ENCODE measurements around the gene GPC5. TPM values are rescaled to one million over a fixed set of nuclear protein-coding genes. Genes with fewer than 3 reads are reported as not detected.

GPC5 gene
- total RNA-seq, 1 donor from 2014 or later: 0.99 TPM

- no peak for DNase-seq (ENCODE audit: low spot score)
- TF ChIP-seq, protein P1, sequence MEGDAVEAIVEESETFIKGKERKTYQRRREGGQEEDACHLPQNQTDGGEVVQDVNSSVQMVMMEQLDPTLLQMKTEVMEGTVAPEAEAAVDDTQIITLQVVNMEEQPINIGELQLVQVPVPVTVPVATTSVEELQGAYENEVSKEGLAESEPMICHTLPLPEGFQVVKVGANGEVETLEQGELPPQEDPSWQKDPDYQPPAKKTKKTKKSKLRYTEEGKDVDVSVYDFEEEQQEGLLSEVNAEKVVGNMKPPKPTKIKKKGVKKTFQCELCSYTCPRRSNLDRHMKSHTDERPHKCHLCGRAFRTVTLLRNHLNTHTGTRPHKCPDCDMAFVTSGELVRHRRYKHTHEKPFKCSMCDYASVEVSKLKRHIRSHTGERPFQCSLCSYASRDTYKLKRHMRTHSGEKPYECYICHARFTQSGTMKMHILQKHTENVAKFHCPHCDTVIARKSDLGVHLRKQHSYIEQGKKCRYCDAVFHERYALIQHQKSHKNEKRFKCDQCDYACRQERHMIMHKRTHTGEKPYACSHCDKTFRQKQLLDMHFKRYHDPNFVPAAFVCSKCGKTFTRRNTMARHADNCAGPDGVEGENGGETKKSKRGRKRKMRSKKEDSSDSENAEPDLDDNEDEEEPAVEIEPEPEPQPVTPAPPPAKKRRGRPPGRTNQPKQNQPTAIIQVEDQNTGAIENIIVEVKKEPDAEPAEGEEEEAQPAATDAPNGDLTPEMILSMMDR (IDR thresholded peaks at IDR 0.05): no peak
- Mint-ChIP-seq H3K9me3 (ENCODE audit: low read depth) (no peaks in the 10 kb centered on the region), H3K4me1 (ENCODE audit: low read depth) (peaks cover 33% of the 10 kb centered on the region), H3K27ac (ENCODE audit: unreplicated experiment) (peak overlapping the region; percentile 24), H3K27me3 (ENCODE audit: low read depth) (no peaks in the 10 kb centered on the region), H3K36me3 (ENCODE audit: low read depth) (no peaks in the 10 kb centered on the region), H3K4me3 (ENCODE audit: unreplicated experiment) (no peak overlapping the region)
Observed at GRCh38 chr13:91572439-91572838, 174.0 kb downstream of the GPC5 start.

GRCh38 chr13:91572944-91573598 lies 174.7 kb downstream of the GPC5 start:
- H3K4me3 Mint-ChIP-seq (ENCODE audit: unreplicated experiment): no peak overlapping the region
- no peaks in the 10 kb centered on the region for H3K36me3 Mint-ChIP-seq (ENCODE audit: low read depth)
- DNase-seq (ENCODE audit: low spot score): no peak
- H3K4me1 Mint-ChIP-seq (ENCODE audit: low read depth): peaks cover 27% of the 10 kb centered on the region
- H3K9me3 Mint-ChIP-seq (ENCODE audit: low read depth): peaks cover 2% of the 10 kb centered on the region
- no peaks in the 10 kb centered on the region for H3K27me3 Mint-ChIP-seq (ENCODE audit: low read depth)
- H3K27ac Mint-ChIP-seq (ENCODE audit: unreplicated experiment): peak overlapping the region; percentile 80
- TF ChIP-seq, protein P1 (IDR thresholded peaks at IDR 0.05): no peak

- TF ChIP-seq, protein P1 (IDR thresholded peaks at IDR 0.05): no peak
- DNase-seq (ENCODE audit: low spot score): no peak
- Mint-ChIP-seq H3K9me3 (ENCODE audit: low read depth) (peaks cover 5% of the 10 kb centered on the region), H3K27me3 (ENCODE audit: low read depth) (no peaks in the 10 kb centered on the region), H3K4me1 (ENCODE audit: low read depth) (peaks cover 18% of the 10 kb centered on the region), H3K4me3 (ENCODE audit: unreplicated experiment) (no peak overlapping the region), H3K27ac (ENCODE audit: unreplicated experiment) (no peak overlapping the region), H3K36me3 (ENCODE audit: low read depth) (no peaks in the 10 kb centered on the region)
Observed at GRCh38 chr13:91574766-91575165, 176.3 kb downstream of the GPC5 start.

DNA sequence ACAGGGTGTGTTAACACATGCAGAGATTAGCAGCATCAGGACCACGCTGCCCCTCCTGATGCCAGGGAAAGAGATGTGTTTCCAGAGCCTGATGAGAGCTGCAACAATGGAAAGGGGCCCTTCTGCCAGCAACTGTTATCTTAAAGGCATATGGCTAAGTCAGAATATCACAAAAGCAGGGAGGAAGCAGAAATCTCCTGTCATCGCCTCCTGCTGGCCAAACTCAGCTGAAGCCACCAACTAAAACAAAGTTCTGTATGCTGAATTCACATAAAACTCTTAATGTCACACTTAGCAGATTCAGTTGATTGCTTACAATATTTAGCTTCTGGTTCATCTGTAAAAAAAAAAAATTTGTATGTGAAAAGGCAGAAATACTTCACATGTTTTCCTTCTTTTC lies 178.2 kb downstream of the GPC5 start:
- Mint-ChIP-seq H3K4me3 (ENCODE audit: unreplicated experiment) (no peak overlapping the region), H3K9me3 (ENCODE audit: low read depth) (peaks cover 5% of the 10 kb centered on the region), H3K27ac (ENCODE audit: unreplicated experiment) (no peak overlapping the region), H3K36me3 (ENCODE audit: low read depth) (no peaks in the 10 kb centered on the region), H3K27me3 (ENCODE audit: low read depth) (no peaks in the 10 kb centered on the region), H3K4me1 (ENCODE audit: low read depth) (peaks cover 18% of the 10 kb centered on the region)
- TF ChIP-seq, protein P1 (IDR thresholded peaks at IDR 0.05): peak; percentile 66
- DNase-seq (ENCODE audit: low spot score): no peak

DNA sequence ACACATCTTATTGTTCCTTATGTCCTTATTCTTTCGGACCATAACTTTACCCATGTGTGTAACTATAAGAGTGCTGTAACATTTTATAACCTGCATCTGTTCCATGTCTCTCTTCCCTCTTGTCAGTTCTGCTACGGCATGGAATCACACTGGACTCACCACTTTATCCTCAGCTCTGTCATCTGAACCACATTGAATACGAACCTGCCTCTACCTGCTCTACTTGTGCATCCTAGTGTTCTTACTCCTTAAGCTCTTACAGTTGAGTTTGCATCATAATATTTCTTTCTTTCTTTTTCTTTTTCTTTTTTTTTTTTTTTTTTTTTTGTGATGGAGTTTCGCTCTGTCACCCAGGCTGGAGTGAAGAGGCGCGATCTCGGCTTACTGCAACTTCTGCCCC lies 180.9 kb downstream of the GPC5 start:
- Mint-ChIP-seq H3K36me3 (ENCODE audit: low read depth) (no peaks in the 10 kb centered on the region), H3K4me3 (ENCODE audit: unreplicated experiment) (no peak overlapping the region)
- no peak for DNase-seq (ENCODE audit: low spot score)

More for the DNA sequence above, 180.9 kb downstream of the GPC5 start:
- no peak overlapping the region for H3K27ac Mint-ChIP-seq (ENCODE audit: unreplicated experiment)
- H3K9me3 Mint-ChIP-seq (ENCODE audit: low read depth): peaks cover 5% of the 10 kb centered on the region
- peaks cover 6% of the 10 kb centered on the region for H3K4me1 Mint-ChIP-seq (ENCODE audit: low read depth)
- TF ChIP-seq, protein P1 (IDR thresholded peaks at IDR 0.05): no peak
- H3K27me3 Mint-ChIP-seq (ENCODE audit: low read depth): no peaks in the 10 kb centered on the region

Data from chondrocyte (in vitro differentiated cells).